GM19025 (cell line): ENCODE measurements around the gene SMIM15.

ENCODE experiments used
- ATAC-seq: cut with Tn5 transposase; IDR thresholded peaks from one replicate; pipeline ENCODE4 v1.9.1; 2021; ENCODE audit warnings: mild to moderate bottlenecking, low read depth, moderate library complexity; ENCODE audit not compliant: unreplicated experiment

Gene SMIM15

GRCh38 chr5:61162832-61163567, 732 bp upstream of the SMIM15 start:
- no peak for ATAC-seq

- no peak for ATAC-seq
Measured at GRCh38 chr5:61160497-61160896, 1.8 kb downstream of the SMIM15 start.

DNA sequence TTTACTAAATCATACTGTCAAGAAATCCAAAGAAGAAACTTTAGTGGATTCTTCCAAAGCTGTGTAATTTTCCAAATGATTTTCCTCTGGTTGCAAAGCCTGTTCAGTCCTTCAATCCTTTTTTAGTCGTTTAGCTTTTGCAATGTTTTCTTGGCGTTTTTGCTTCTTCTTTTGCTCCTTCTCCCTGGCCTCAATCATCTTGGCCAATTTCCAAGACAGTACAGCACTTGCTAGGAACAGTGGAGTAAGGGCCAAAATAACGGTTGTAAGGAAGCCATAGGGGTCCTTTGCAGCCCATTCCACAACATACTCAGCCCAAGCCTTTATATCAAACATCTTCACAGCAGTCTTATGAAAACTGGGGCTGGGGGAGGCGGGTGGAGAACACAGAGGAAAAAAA, 2.4 kb downstream of the SMIM15 start:
- ATAC-seq = no peak

DNA sequence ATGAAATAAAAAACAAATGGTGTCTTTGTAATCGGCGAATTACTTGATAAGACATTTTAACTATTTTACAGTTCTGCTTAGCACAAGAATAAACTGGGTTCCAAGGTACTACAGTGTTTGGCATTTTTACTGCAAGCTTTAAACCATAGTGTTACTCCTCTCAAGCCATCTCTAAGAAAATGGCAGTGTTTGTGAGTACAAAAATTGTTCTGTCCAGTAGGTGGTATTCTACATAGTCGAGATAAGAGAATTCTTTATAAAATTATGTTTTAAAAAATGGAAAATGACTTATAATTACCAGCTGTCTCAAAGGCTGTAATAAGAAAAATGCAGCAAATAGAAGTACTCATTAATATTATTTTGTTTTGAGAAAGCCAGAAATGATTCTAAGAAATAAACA, 3.2 kb downstream of the SMIM15 start:
- ATAC-seq = no peak

DNA sequence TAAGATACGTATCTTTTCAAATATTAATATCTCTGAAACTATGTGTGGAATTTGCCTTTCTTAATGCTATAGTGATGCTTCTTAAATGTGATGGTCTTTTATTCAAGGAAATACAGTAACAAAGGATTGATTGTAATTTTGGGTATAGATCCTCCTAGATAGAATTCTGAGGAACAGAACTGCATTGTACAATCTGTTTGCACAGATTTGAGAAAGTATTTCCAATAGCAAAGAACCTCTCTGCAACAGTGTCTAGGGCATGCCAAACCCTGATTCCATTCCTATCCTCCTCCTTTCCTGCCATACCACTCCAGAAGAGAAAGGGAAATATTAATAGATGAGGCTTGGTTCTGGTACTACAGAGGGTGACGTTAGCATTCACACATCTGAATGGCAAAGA, 10.4 kb downstream of the SMIM15 start:
- ATAC-seq = no peak

DNA sequence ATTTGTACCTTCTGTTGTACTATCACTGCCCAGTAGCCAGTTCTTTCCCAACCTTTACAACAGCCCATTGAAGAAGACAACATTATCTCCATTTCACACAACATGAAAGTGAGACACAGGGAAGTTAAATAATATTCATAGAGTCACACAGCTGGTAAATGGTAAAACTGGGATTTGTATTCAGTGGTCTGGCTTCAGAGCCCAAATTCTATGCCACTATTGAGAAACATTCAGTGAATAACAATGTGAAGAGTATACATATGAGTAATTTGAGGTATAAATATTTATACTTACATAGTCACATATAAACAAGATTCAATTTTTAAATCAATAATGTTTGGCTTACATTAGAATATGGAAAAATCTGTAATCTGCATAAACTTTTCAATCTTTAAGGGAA, 13.8 kb downstream of the SMIM15 start:
- ATAC-seq = no peak

DNA sequence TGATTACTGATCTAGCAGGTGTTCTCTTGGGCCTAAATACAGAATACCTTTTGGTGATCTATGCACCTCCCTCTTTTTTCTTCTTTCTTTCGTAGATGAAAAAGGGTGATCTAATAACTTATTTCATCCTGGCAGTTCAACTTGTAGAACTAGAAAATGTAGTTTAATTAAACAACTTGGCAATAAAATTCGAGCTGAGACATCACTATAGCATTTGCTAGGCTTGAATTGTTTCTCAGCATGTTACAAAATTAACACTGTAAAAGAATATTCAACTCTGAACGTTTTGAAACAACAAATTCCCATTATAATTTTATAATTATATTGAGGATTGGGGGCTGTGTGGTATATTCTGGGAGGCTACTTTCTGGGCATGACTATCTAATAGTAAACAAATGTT, 19.5 kb downstream of the SMIM15 start:
- ATAC-seq = no peak

DNA sequence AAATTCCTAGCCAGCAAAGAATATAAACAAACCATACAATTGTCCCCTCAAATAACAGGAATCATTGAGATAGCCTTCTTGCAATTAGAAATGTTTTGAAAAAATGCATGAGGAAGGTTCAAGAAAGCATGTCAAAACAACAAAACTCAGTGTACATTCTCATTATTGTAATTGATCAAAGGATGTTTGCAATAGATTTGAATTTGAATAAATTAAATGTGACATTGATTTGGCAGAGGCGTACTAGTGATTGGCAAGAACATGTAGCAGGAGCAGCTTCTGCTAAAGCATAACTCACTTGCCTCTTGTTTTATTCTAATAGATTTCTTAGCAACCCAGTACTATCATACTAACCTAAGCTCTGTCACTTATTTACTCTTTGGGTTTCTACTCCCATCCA, 19.9 kb downstream of the SMIM15 start:
- ATAC-seq = no peak

DNA sequence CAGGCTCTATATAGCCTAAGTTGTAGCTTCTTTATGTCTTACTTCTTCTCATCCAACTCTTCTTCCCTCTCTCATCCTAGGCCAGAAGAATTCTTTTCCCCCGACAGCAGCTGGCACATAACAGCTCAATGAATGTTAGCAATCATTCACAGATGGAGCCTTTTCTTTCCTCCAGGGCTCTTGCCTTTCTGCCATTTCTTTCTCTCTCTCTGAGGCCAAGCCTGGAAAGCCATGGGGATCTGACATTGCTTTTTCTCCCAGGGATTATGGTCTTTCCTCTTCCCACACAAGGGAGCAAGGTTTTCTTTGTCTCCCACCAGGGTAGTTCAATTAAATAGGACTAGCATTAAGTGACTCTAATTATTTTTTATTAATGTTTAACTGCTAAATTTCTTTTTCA, 20.5 kb downstream of the SMIM15 start:
- no peak for ATAC-seq

GRCh38 chr5:61139931-61140330, 22.3 kb downstream of the SMIM15 start:
- no peak for ATAC-seq

- ATAC-seq = no peak
Measured at GRCh38 chr5:61139094-61139873, 23.0 kb downstream of the SMIM15 start.

GRCh38 chr5:61137835-61138234, 24.4 kb downstream of the SMIM15 start:
- ATAC-seq = no peak

DNA sequence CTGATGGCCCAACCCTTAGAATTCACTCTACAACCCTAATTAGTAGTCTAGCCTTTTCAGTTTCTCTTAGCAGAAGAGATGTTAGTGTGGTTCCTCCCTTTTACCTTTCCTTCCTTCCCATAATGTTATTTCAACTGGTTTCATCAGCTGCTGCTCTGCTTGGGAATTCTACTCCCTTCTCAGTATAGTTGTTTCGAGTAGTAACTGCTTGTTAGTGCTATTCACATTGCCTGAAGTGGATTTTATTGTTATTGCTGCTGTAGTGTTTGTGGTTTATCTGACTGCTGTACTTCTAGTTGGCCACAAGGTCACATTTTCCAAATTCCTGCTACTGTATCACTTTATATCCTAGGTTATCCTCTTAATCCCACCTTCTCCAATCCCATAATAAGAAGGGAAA, 29.7 kb downstream of the SMIM15 start:
- ATAC-seq = no peak

- no peak for ATAC-seq
Measured at GRCh38 chr5:61130289-61130688, 32.0 kb downstream of the SMIM15 start.

DNA sequence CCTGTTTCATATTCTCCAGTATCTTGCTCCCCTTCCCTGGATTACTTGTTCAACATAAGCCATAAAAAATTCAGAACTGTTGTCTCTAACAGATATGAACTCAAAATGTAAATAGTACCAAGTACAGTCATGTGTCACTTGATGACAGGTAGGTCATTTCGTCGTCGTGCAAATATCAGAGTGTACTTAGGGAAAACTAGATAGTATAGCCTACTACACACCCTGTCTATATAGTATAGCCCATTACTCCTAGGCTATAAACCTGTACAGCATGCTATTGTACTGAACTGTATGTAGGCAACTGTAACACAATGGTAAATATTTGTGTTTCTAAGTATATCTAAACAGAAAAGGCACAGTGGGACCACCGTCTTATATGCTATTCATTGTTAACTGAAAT, 39.1 kb downstream of the SMIM15 start:
- ATAC-seq = no peak

DNA sequence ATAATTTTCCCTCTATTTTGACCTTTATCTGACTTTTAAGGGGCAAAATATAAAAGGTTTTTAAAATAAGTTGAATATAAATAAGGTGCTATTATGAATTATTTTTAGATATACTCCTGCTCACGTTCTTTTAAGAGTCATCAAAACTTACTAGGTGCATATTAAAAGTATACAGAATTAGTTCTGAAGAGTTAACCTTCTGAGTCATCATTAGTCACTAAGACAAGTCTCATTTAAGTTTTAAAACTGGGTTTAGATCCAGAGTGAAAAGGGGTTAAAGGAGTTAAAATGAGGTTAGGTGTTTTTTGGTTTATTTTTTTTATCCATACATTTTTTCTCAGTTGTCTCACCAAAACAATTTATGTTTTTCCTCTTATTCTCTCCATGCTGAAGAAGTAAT, 41.7 kb downstream of the SMIM15 start:
- no peak for ATAC-seq

DNA sequence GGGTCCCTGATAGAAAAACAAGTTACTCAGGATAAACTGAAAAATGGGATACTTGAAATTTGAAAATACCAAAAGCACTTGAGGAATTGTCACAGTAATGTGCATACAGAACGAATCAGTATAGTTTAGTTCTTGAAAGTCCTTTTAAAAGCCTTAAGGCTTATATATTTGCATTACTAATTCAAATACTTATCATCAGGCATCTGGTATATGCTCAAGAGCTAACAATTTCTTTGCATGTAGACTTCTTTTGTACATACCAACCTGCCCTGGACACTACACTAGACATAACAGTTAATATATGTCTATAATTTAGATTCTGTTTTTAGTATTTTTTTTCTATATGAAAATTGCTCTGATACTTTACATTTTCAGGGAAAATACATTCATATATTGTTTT, 43.2 kb downstream of the SMIM15 start:
- no peak for ATAC-seq

GRCh38 chr5:61115968-61116367, 46.3 kb downstream of the SMIM15 start:
- no peak for ATAC-seq

- no peak for ATAC-seq
Measured at GRCh38 chr5:61114441-61114840, 47.8 kb downstream of the SMIM15 start.
